ENCODE results near the gene CROCC2.

The CROCC2 gene

GRCh38 chr2:240903191-240904060, 2.7 kb upstream of the CROCC2 start:
- H3K4me3 ChIP-seq (ENCODE audit: low read depth, low read length), result no peak overlapping the region
- no peak for DNase-seq (ENCODE audit: low read depth)
- TF ChIP-seq CTCF (IDR thresholded peaks at IDR 0.05; ENCODE audit: control insufficient read depth, extremely low read depth, insufficient read depth), result no peak

GRCh38 chr2:240904216-240905175, 1.6 kb upstream of the CROCC2 start:
- H3K4me3 ChIP-seq (ENCODE audit: low read depth, low read length), result no peak overlapping the region
- TF ChIP-seq CTCF (IDR thresholded peaks at IDR 0.05; ENCODE audit: control insufficient read depth, extremely low read depth, insufficient read depth), result no peak
- no peak for DNase-seq (ENCODE audit: low read depth)

- no peak for DNase-seq (ENCODE audit: low read depth)
- no peak overlapping the region for H3K4me3 ChIP-seq (ENCODE audit: low read depth, low read length)
- TF ChIP-seq CTCF (IDR thresholded peaks at IDR 0.05; ENCODE audit: control insufficient read depth, extremely low read depth, insufficient read depth), result no peak
Measured at GRCh38 chr2:240905176-240905781, 857 bp upstream of the CROCC2 start.

GRCh38 chr2:240906911-240907590, 915 bp downstream of the CROCC2 start:
- no peak overlapping the region for H3K4me3 ChIP-seq (ENCODE audit: low read depth, low read length)
- no peak for TF ChIP-seq CTCF (IDR thresholded peaks at IDR 0.05; ENCODE audit: control insufficient read depth, extremely low read depth, insufficient read depth)
- DNase-seq (ENCODE audit: low read depth), result no peak

- H3K4me3 ChIP-seq (ENCODE audit: low read depth, low read length), result no peak overlapping the region
- no peak for DNase-seq (ENCODE audit: low read depth)
- TF ChIP-seq CTCF (IDR thresholded peaks at IDR 0.05; ENCODE audit: control insufficient read depth, extremely low read depth, insufficient read depth), result no peak
Measured at GRCh38 chr2:240909216-240909974, 3.3 kb downstream of the CROCC2 start.

Data from LNCaP clone FGC (cell line).